Measurements from ENCODE around the gene STK26.
"Not testable (repeated sequence)": the region's sequence is repeated elsewhere in the genome, so short reads cannot be mapped to it uniquely, and the experiment has no call there.

STK26 gene

GRCh38 chrX:132037479-132037993, 14.4 kb downstream of the STK26 start:
- DNase-seq: no peak

DNA sequence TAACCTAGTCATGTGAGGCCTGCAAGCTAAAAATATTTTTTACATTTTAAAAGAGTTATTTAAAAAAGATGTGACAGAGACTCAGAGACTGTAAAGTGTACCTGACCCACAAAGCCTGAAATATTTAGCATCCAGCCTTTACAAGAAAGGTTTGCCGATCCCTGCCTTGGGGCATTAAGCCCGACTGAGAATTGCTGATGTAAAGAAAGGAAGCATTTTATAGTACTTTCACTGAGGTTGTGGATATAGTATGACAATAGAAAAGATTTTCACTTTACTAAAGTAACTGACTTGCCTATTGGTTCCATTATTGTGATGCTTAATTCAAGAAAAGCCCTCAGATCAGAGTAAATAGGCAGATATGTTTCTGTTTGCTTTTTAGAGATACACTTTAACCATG, 17.0 kb downstream of the STK26 start:
- no peak for DNase-seq

DNA sequence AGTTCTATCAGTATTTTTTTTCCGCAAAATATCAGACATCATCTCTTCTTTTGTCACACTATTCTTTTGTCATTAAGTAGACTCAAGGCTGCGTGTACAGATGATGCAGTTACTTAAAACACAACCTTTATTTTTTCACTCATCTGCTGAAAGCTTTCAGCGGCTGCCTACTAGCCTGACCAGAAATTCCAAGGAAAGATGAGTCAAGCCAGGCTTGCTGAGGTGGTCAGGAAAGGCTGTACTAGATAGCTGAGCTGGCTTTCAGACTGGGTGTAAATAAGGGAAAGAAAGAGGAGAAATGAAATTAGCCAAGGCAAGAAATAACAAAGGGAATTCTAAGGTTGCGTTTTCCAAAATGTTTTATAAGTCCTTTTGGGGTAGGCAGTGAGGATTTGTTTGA, 17.9 kb downstream of the STK26 start:
- DNase-seq: no peak

DNA sequence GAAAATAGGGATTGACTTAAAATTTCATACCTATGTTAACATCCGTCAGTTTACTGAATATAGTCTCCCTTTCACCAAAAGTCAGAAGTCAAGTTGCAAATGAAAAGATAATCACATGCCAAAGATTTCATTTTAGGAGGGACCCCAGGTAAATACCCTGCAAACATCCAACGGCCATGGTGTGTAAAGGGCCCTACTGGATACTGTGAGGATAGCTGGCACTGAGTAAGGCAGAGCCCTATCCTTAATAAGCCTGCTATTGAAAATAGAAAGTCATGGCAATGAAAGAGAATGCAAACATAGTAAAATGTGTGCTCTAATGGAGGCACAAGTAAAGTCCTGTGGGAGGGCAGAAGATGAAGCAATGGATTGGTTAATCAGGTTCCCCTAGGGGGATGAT, 20.9 kb downstream of the STK26 start:
- DNase-seq: no peak

- no peak for DNase-seq
Measured at GRCh38 chrX:132044953-132045352, 21.9 kb downstream of the STK26 start.

DNA sequence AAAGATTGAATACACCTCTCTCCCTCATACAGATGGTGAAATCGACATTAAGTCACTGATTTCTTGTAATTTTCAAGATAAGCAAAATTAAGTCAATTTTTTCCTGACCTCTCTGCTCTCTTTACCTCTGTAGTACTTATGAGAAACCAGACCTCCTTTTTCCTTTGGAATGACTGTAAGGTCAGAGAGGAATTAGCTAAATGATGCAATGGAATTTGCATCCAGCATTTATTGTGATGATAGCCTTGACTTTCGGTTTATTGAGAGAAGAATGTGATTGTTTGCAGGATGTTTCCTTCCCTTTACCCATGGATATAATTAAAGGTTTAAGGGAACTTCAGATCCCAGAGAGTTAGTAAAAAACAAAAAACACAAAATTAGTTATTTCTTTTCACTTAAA, 22.4 kb downstream of the STK26 start:
- DNase-seq: no peak

DNA sequence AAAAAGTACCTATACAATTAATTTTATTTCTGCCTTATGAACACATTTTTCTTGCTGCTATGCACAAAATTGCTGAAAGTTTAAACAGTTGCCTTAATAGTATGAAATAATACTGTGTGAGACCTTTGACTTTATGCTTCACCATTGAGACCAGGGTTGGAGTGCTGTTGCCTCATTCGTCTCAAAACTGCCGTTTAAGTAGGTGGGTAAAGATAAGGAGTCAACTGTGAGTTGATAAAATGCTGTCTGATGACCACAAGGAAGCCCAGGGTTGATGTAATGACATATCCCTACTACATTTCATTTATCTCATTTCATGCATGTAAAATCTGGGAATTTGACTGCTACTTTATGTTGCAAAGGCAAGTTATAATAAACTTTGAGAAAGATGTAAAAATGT, 23.4 kb downstream of the STK26 start:
- no peak for DNase-seq

DNA sequence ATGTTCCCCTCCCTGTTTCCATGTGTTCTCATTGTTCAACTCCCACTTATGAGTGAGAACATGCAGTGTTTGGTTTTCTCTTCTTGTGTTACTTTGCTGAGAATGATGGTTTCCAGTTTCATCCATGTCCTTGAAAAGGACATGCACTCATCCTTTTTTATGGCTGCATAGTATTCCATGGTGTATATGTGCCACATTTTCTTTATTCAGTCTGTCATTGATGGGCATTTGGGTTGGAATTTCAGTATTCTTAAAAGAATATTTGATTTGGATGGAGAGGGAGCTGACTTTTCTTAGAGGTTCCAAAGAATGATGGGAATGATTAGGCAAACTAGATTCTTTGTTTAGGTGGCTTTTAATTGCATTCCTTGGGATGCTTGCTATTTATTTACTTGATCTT, 28.7 kb downstream of the STK26 start:
- DNase-seq: not testable (repeated sequence)

DNA sequence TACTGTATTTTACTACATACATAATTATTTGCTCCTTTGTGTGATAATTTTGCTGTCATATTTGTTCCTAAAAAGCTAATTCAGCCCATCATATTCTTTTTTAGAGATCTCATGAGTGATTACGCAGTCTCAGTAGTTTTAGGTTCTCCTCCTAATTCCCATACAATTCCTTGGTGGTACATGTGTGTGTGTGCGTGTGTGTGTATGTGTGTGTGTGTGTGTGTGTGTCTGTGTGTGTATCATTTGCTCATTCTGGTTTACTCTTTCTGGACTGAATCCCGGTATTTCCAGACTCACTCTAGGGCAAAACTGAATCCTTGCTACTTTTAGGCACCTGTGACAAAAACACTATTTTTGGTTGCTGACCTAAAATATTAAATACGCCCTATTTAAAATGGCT, 34.9 kb downstream of the STK26 start:
- DNase-seq: no peak

- DNase-seq: no peak
Measured at GRCh38 chrX:132058975-132059374, 35.9 kb downstream of the STK26 start.

- no peak for DNase-seq
Measured at GRCh38 chrX:132059973-132060540, 37.0 kb downstream of the STK26 start.

DNA sequence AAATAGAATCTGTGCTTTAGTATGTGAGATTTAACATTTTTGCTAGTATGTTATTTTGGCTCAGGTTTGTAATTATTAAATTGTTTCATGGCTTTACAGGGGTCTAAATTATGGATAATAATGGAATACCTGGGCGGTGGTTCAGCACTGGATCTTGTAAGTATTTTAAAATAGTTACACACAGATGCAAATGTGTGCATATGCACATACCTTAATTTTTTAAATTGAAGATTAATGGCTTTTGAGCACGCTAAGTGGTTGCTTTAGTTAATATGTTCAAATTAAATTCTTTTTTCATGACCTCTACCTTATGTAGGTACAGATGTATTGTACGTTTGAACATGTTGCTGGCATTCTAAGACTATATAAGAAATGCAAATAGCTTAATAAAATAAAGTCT, 40.2 kb downstream of the STK26 start:
- no peak for DNase-seq

DNA sequence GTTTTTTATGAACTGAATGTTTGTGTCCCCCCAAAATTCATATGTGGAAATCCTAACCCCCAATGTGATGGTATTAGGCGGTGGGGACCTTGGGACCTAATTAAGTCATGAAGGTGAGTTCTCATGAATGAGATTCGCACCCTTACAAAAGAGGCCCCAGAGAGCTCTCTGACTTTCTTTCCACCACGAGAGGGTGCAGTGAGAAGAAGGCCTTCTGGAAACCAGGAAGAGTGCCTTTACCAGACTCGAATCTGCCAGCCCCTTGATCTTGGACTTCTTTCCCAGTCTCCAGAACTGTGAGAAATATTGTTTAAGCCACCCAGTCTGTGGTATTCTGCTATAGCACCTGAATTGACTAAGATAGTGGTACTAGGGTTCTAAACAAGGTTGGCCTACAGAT, 40.8 kb downstream of the STK26 start:
- no peak for DNase-seq

GRCh38 chrX:132068405-132068804, 45.3 kb downstream of the STK26 start:
- DNase-seq: no peak

- no peak for DNase-seq
Measured at GRCh38 chrX:132071254-132071653, 48.2 kb downstream of the STK26 start.

DNA sequence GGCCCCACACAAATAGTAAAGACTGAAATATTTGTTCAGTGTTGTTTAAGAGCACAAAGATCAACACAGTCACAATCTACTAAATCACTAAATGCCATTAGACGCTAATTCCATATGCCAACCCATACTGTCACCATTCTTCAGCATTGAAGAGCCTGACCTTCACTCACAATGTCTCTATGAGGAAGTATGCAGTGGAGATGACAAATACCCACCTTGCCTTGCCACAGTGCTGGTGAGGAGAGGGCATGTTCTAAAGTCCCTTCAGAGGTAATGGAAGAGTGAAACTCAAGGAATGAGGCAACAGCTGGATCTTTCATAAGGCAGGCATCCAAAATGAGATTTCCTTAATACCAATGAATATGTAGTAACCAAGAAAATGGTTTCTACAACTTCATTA, 54.3 kb downstream of the STK26 start:
- DNase-seq: no peak

DNA sequence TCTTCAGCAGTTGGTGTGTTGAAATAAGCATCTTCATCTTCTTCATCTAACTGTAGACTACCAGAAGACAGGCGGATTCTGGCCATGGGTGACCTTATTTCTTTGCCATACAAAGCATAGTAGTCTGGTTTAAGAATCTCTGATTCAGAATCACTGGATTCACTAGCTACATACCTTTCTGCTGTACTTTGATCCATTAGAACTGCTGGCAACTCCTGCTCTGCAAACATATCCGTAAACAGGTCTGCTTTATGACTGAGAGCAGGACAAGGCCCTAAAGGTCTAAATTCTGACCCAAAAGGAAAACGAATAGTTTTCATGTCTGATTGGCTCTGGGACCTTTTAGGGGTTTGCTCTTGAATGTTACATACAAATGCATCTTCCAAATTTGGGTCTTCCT, 54.8 kb downstream of the STK26 start:
- no peak for DNase-seq

DNA sequence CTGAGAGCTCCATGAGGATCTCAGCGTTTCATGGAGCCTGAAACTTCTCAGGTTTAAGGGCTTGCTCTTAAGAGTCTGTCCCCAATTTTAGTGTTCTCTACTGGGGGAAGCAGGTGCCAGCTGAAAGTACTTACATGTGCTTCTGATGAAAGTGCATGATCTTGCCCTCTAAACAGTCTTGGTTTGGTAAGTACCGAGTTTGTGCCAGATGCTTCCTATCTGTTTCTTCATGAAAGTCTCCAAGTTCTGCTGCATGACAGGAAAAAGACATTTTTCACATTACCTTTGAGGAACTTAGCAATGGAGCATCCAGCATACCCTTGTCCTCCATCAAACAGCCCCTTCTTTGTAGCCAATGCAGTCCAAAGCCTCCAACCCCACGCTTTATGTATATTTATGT, 62.7 kb downstream of the STK26 start:
- no peak for DNase-seq

GRCh38 chrX:132086672-132087071, 63.6 kb downstream of the STK26 start:
- DNase-seq: no peak

- no peak for DNase-seq
Measured at GRCh38 chrX:132088864-132089263, 65.8 kb downstream of the STK26 start.

DNA sequence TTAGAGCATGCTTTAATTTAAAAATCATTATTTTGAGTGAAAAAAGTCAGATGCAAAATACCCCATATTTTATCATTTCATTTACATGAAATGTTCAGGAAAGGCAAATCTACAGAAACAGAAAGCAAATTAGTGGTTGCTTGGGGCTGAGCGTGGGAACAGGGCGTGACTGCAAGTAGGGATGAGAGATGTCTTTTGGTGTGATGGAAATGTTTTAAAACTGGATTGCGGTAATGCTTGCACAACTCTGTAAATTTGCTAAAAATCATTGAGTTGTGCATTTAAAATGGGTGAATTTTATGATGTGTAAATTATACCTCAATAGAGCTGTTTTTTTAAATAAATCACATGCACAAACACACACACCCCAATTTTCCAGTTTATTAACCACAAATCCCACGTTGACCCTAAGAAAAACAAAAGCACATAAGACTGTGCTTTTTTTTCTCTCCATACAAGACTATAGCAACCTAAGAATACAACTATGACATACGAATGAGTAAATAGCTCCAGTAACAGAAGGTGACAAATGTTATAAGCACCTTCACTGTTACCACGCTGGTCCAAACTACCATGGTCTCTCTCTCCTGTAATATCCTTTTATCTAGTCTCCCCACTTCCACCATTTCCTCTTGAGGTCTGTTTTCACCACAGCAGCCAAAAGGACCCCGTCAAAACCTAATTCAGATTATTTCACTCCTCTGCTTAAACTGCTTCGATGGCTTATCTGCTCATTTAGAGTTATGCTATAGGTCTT, 67.5 kb downstream of the STK26 start:
- no peak for DNase-seq

DNA sequence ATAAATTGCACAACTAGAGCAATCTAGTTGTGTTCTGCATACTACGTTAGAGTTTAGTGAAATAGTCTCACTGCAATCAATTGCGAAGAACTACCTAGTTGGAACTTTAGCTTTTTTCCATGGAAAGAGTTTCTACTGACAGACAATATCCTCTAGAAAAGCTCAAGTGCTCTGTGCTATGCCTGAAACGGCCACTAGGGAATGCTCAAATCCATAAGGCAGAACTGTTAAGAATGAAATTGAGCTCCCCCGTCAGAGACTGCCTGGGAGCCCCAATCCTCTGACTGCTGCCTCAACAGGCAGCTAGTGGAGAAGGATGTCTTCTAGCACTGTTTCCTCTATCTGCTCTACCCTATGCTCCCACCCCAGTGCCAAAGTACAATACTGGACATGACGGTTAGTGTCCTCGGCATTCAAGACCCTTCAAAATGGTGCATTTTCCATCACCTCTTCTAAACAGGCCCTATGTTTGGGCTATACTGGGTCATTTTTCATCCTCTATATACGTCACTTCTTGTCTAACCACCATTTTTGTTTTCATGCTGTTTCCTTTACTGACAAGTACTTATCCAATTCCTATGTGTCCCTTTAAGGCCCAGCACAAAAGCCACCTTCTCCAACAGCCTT, 69.5 kb downstream of the STK26 start:
- peak; percentile 7 for DNase-seq

GRCh38 chrX:132093239-132093860, 70.2 kb downstream of the STK26 start:
- DNase-seq: no peak

- no peak for DNase-seq
Measured at GRCh38 chrX:132094164-132094563, 71.1 kb downstream of the STK26 start.

Data from effector CD8-positive, alpha-beta T cell (primary cell).